Activated CD8-positive, alpha-beta memory T cell treated with anti-CD3 and anti-CD28 coated beads, Interleukin-2, amount 50 U/mL, for 24 hours (primary cell): ENCODE measurements around the gene PAX6.

Experiments
- DNase-seq: peaks from one replicate; pipeline ENCODE4 v3.0.0-alpha.2; 2020; ENCODE audit errors: extremely low read depth

PAX6 gene

GRCh38 chr11:31822175-31822926 lies 11.2 kb upstream of the PAX6 start:
- DNase-seq: no peak

- DNase-seq: no peak
These were observed 10.6 kb upstream of the PAX6 start for GRCh38 chr11:31821766-31822165.

GRCh38 chr11:31821235-31821764 lies 10.2 kb upstream of the PAX6 start:
- DNase-seq: no peak

GRCh38 chr11:31820438-31820818 lies 9.3 kb upstream of the PAX6 start:
- no peak for DNase-seq

GRCh38 chr11:31819621-31820437 lies 8.7 kb upstream of the PAX6 start:
- no peak for DNase-seq

GRCh38 chr11:31818874-31819331 lies 7.8 kb upstream of the PAX6 start:
- DNase-seq: no peak

GRCh38 chr11:31818425-31818755 lies 7.3 kb upstream of the PAX6 start:
- no peak for DNase-seq

GRCh38 chr11:31817621-31818424 lies 6.7 kb upstream of the PAX6 start:
- DNase-seq: no peak

- no peak for DNase-seq
These were observed 6.0 kb upstream of the PAX6 start for GRCh38 chr11:31817054-31817620.

GRCh38 chr11:31816468-31817053 lies 5.4 kb upstream of the PAX6 start:
- no peak for DNase-seq

- DNase-seq: no peak
These were observed 4.8 kb upstream of the PAX6 start for GRCh38 chr11:31815711-31816467.

- no peak for DNase-seq
These were observed 3.2 kb upstream of the PAX6 start for GRCh38 chr11:31814176-31814868.

- DNase-seq: no peak
These were observed 2.5 kb upstream of the PAX6 start for GRCh38 chr11:31813391-31814175.

- DNase-seq: no peak
These were observed 1.6 kb upstream of the PAX6 start for GRCh38 chr11:31812383-31813381.

GRCh38 chr11:31809857-31810778 lies 1.0 kb downstream of the PAX6 start:
- no peak for DNase-seq

- DNase-seq: no peak
These were observed 1.6 kb downstream of the PAX6 start for GRCh38 chr11:31809541-31809856.
